Ascending aorta (tissue), 2 donors: ENCODE measurements around the gene AIF1L. TPM values are rescaled to one million over a fixed set of nuclear protein-coding genes. Genes with fewer than 3 reads are reported as not detected.

Experiments used
- DNase-seq, 2 donors: peaks; one replicate each; pipeline ENCODE4 v3.0.0-alpha.2; 2019; ENCODE audit warnings: low spot score in 2 of 2
- H3K27ac ChIP-seq, 2 donors: fragments of 200-600 bp; sonication (generic); one replicate each; pipeline ENCODE4 v1.5.1; 2016 to 2017; ENCODE audit warnings: mild to moderate bottlenecking in 1 of 2
- H3K27me3 ChIP-seq: fragments of 200-600 bp; sonication (generic); one replicate; pipeline ENCODE4 v1.5.1; 2017
- H3K36me3 ChIP-seq, 2 donors: fragments of 200-600 bp; sonication (generic); one replicate each; pipeline ENCODE4 v1.5.1; 2016
- H3K4me1 ChIP-seq, 2 donors: fragments of 200-600 bp; sonication (generic); one replicate each; pipeline ENCODE4 v1.5.1; 2016 to 2017; ENCODE audit warnings: mild to moderate bottlenecking in 1 of 2
- H3K4me3 ChIP-seq, 2 donors: fragments of 200-600 bp; sonication (generic); one replicate each; pipeline ENCODE4 v1.5.1; 2016 to 2017; ENCODE audit warnings: mild to moderate bottlenecking in 1 of 2
- H3K9me3 ChIP-seq, 2 donors: fragments of 200-600 bp; sonication (generic); one replicate each; pipeline ENCODE4 v1.5.1; 2016
- CTCF ChIP-seq, 3 experiments: fragments of 200-600 bp in 2 of 3; fragments of 450-650 bp in 1 of 3; sonication (generic) in 2 of 3; IDR thresholded peaks; one replicate each; pipeline ENCODE4 v1.5.1; 2016 to 2019; ENCODE audit warnings: antibody characterized with exemption in 3 of 3, mild to moderate bottlenecking in 1 of 3, moderate library complexity in 1 of 3
- intact Hi-C: fragments of 100-400 bp; cut with DNase I; formaldehyde crosslinking; loops from one replicate; pipeline ENCODE4 v1.15.1; 2023
- total RNA-seq: library from RNA; depleted of rRNA; stranded (reverse); fragments of >200 nt; gene quantifications from one replicate; pipeline ENCODE4 v1.1.0, GENCODE V29; 2016

Gene AIF1L
- 30.5 TPM for total RNA-seq

- H3K36me3 ChIP-seq = no peaks in the 10 kb centered on the region
- peak within 1 kb of the TSS; percentile 70 to 76 for H3K4me3 ChIP-seq
- H3K9me3 ChIP-seq = no peaks in the 10 kb centered on the region
- peaks cover 0 to 10% of the 10 kb centered on the region in 2 donors for H3K4me1 ChIP-seq
- TF ChIP-seq CTCF (IDR thresholded peaks at IDR 0.05) = peak in 1 of 3 experiments; percentile 10
- intact Hi-C loops = no loop called here
- peak within 1 kb of the TSS in 1 of 2 donors; percentile 7 for H3K27ac ChIP-seq
- peaks cover 5% of the 10 kb centered on the region for H3K27me3 ChIP-seq
- DNase-seq = no peak
Measured at GRCh38 chr9:131096269-131097125, at the start of gene AIF1L. Gene AIF1L, plus strand, starts transcription at chr9:131096531. Its CDS starts 99 bp downstream, at chr9:131096630.

GRCh38 chr9:131046581-131047202, 49.6 kb upstream of the AIF1L start:
- DNase-seq = peak in 1 of 2 donors; percentile 75
- no peak overlapping the region for H3K27ac ChIP-seq
- TF ChIP-seq CTCF (IDR thresholded peaks at IDR 0.05) = peak; percentile 93 to 98 (median 96)
- no peaks in the 10 kb centered on the region for H3K4me1 ChIP-seq
- H3K4me3 ChIP-seq = peak overlapping the region; percentile 3 to 43
- no peaks in the 10 kb centered on the region for H3K36me3 ChIP-seq
- H3K27me3 ChIP-seq = no peaks in the 10 kb centered on the region
- intact Hi-C loops = loop anchor here (5.0 kb wide), 3 partner anchors 39 to 339 kb away; partner anchors contain the start of gene LAMC3
- no peaks in the 10 kb centered on the region for H3K9me3 ChIP-seq

GRCh38 chr9:131048332-131048731, 48.0 kb upstream of the AIF1L start:
- no peak overlapping the region for H3K4me3 ChIP-seq
- peak in 1 of 2 donors; percentile 56 for DNase-seq
- no peaks in the 10 kb centered on the region for H3K9me3 ChIP-seq
- no peaks in the 10 kb centered on the region for H3K4me1 ChIP-seq
- intact Hi-C loops = loop anchor here (5.0 kb wide), 3 partner anchors 41 to 341 kb away; partner anchors contain the start of gene LAMC3
- H3K36me3 ChIP-seq = no peaks in the 10 kb centered on the region
- no peak overlapping the region for H3K27ac ChIP-seq
- no peaks in the 10 kb centered on the region for H3K27me3 ChIP-seq
- no peak for TF ChIP-seq CTCF (IDR thresholded peaks at IDR 0.05)

- intact Hi-C loops = loop anchor here (5.0 kb wide), 3 partner anchors 42 to 342 kb away; partner anchors contain the start of gene LAMC3
- peak in 1 of 2 donors; percentile 52 for DNase-seq
- TF ChIP-seq CTCF (IDR thresholded peaks at IDR 0.05) = no peak
Measured at GRCh38 chr9:131048820-131049219, 47.5 kb upstream of the AIF1L start.

GRCh38 chr9:131049829-131050715, 46.3 kb upstream of the AIF1L start:
- Histone ChIP-seq H3K36me3 (no peaks in the 10 kb centered on the region), H3K27me3 (no peaks in the 10 kb centered on the region), H3K27ac (no peak overlapping the region), H3K9me3 (no peaks in the 10 kb centered on the region), H3K4me3 (no peak overlapping the region), H3K4me1 (no peaks in the 10 kb centered on the region)
- intact Hi-C loops = loop anchor here (5.0 kb wide), 3 partner anchors 43 to 343 kb away; partner anchors contain the start of gene LAMC3
- no peak for DNase-seq
- no peak for TF ChIP-seq CTCF (IDR thresholded peaks at IDR 0.05)

More at GRCh38 chr9:131048820-131049219, 47.5 kb upstream of the AIF1L start:
- Histone ChIP-seq H3K27ac (no peak overlapping the region), H3K36me3 (no peaks in the 10 kb centered on the region), H3K4me1 (no peaks in the 10 kb centered on the region), H3K27me3 (no peaks in the 10 kb centered on the region), H3K9me3 (no peaks in the 10 kb centered on the region), H3K4me3 (no peak overlapping the region)
